GM12878 (cell line): Measurements from ENCODE around the gene SH3GL2. TPM values are rescaled to one million over a fixed set of nuclear protein-coding genes. Genes with fewer than 3 reads are reported as not detected.

Source experiments
- ATAC-seq: fragments of 200-7000 bp; cut with Tn5 transposase; 3 replicates; pipeline ENCODE4 v1.9.1; 2020; ENCODE audit warnings: mild to moderate bottlenecking, moderate library complexity
- BruUV-seq: library from RNA; stranded (reverse); fragments of 400-500 nt; replicated peaks from 2 replicates; lab custom pipeline; 2021; lab: Mats Ljungman, UMichigan
- CTCF ChIA-PET: fragments of 300-600 bp; sonication (Branson Sonifier 250); formaldehyde crosslinking; extraction: SDS; loops from one replicate; lab custom pipeline; 2021; ENCODE audit warnings: inconsistent platforms; lab: Yijun Ruan, JAX
- POLR2A ChIA-PET: fragments of 350-600 bp; formaldehyde crosslinking; extraction: SDS; loops from one replicate; lab custom pipeline; 2021; ENCODE audit warnings: inconsistent platforms; lab: Charles Lee
- RAD21 ChIA-PET: fragments of 300-600 bp; sonication (Branson Sonifier 250); formaldehyde crosslinking; loops from one replicate; lab custom pipeline; 2023; ENCODE audit warnings: antibody characterized with exemption; ENCODE audit not compliant: unreplicated experiment; lab: Charles Lee
- SMC1A ChIA-PET: fragments of 300-600 bp; sonication (Branson Sonifier 250); formaldehyde crosslinking; loops from one replicate; lab custom pipeline; 2023; ENCODE audit not compliant: unreplicated experiment, uncharacterized antibody; lab: Charles Lee
- DNase-seq: peaks from one replicate; pipeline ENCODE4 v3.0.0-alpha.2; 2011; ENCODE audit warnings: low read depth, low spot score
- FAIRE-seq: peaks from 3 replicates; lab custom pipeline; 2011; peaks lifted over from hg19 to GRCh38; lab: Jason Lieb, UNC
- H2AFZ ChIP-seq: 2 replicates; pipeline ENCODE4 v1.6.0; 2011; ENCODE audit warnings: low read depth, low read length, control low read depth; ENCODE audit not compliant: control insufficient read depth
- H3K27ac ChIP-seq: 2 replicates; pipeline ENCODE4 v1.5.1; 2011; ENCODE audit warnings: control low read depth; ENCODE audit not compliant: control insufficient read depth, insufficient read depth
- H3K27me3 ChIP-seq, 2 experiments: replicated peaks in 1 of 2; 2 replicates each; pipeline versions ENCODE4 v1.6.0 to v1.6.1; 2011; ENCODE audit warnings: low read length in 1 of 2; ENCODE audit not compliant: control insufficient read depth in 2 of 2, insufficient read depth in 2 of 2
- H3K36me3 ChIP-seq, 2 experiments: 2 replicates each; pipeline ENCODE4 v1.5.1; 2011; ENCODE audit warnings: low read length in 1 of 2; ENCODE audit not compliant: control insufficient read depth in 2 of 2, insufficient read depth in 2 of 2
- H3K4me1 ChIP-seq: 2 replicates; pipeline ENCODE4 v1.6.1; 2011; ENCODE audit warnings: mild to moderate bottlenecking, low read length, moderate library complexity, mixed read lengths; ENCODE audit not compliant: control insufficient read depth, insufficient read depth
- H3K4me2 ChIP-seq: 2 replicates; pipeline ENCODE4 v1.6.0; 2011; ENCODE audit warnings: control low read depth; ENCODE audit not compliant: control insufficient read depth, insufficient read depth
- H3K4me3 ChIP-seq: fragments of 200-600 bp; sonication (generic); 2 replicates; pipeline ENCODE4 v1.5.1; 2016
- H3K79me2 ChIP-seq: 2 replicates; pipeline ENCODE4 v1.6.0; 2011; ENCODE audit warnings: low read length; ENCODE audit not compliant: control insufficient read depth, insufficient read depth
- H3K9ac ChIP-seq: 2 replicates; pipeline ENCODE4 v1.8.0; 2011; ENCODE audit warnings: low read length, control low read depth, mixed read lengths; ENCODE audit not compliant: control insufficient read depth, insufficient read depth
- H3K9me3 ChIP-seq: replicated peaks from 3 replicates; pipeline ENCODE4 v1.5.1; 2011; ENCODE audit warnings: mild to moderate bottlenecking, low read length; ENCODE audit not compliant: control insufficient read depth, insufficient read depth
- H4K20me1 ChIP-seq: 2 replicates; pipeline ENCODE4 v1.6.0; 2011; ENCODE audit not compliant: control insufficient read depth, insufficient read depth
- ASH2L ChIP-seq: fragments of 300-600, 200-600 bp; sonication (generic); IDR thresholded peaks from 2 replicates; pipeline ENCODE4 v1.6.1; 2017; ENCODE audit warnings: low read depth, mild to moderate bottlenecking, borderline replicate concordance
- BRCA1 ChIP-seq: IDR thresholded peaks from 2 replicates; pipeline ENCODE4 v1.6.1; 2011; ENCODE audit warnings: low read depth, low read length, improper control_type of control experiment
- CBX3 ChIP-seq: fragments of 200-600 bp; sonication (generic); IDR thresholded peaks from 2 replicates; pipeline ENCODE4 v1.6.1; 2016; ENCODE audit warnings: low read depth, borderline replicate concordance
- CREB1 ChIP-seq: IDR thresholded peaks from 2 replicates; pipeline ENCODE4 v1.6.1; 2012; ENCODE audit warnings: low read depth, mild to moderate bottlenecking, inconsistent platforms
- EP300 ChIP-seq, 2 experiments: fragments of 150-350 bp in 1 of 2; IDR thresholded peaks; 2 replicates each; pipeline ENCODE4 v1.6.1; 2011 to 2012; ENCODE audit warnings: low read depth in 2 of 2, low read length in 2 of 2, borderline replicate concordance in 1 of 2, improper control_type of control experiment in 1 of 2, inconsistent platforms in 1 of 2; ENCODE audit not compliant: control insufficient read depth in 1 of 2
- GATAD2B ChIP-seq: fragments of 450-650 bp; conservative IDR thresholded peaks from 2 replicates; pipeline ENCODE4 v1.6.1; 2017; ENCODE audit warnings: low read depth, mild to moderate bottlenecking, moderate library complexity
- HCFC1 ChIP-seq: fragments of 150-350 bp; IDR thresholded peaks from 2 replicates; pipeline ENCODE4 v1.6.1; 2014; ENCODE audit warnings: low read length
- HDAC6 ChIP-seq: fragments of 200-600 bp; sonication (generic); IDR thresholded peaks from one replicate; pipeline ENCODE4 v1.8.0; 2017; ENCODE audit warnings: antibody characterized with exemption; ENCODE audit not compliant: unreplicated experiment
- NR2C1 ChIP-seq: fragments of 450-650 bp; IDR thresholded peaks from 2 replicates; pipeline ENCODE4 v1.6.1; 2017; ENCODE audit warnings: antibody characterized with exemption, mild to moderate bottlenecking, moderate library complexity
- NR2C2 ChIP-seq: IDR thresholded peaks from 2 replicates; pipeline ENCODE4 v1.6.1; 2011; ENCODE audit warnings: borderline replicate concordance, low read depth; ENCODE audit not compliant: control insufficient read depth, insufficient read length
- NRF1 ChIP-seq: conservative IDR thresholded peaks from 2 replicates; pipeline ENCODE4 v1.6.1; 2011; ENCODE audit warnings: mild to moderate bottlenecking, low read depth, low read length, improper control_type of control experiment
- POU2F2 ChIP-seq: IDR thresholded peaks from 3 replicates; pipeline ENCODE4 v1.6.1; 2011; ENCODE audit warnings: low read depth, mild to moderate bottlenecking, low read length, borderline replicate concordance
- RB1 ChIP-seq: fragments of 450-650 bp; formaldehyde crosslinking; IDR thresholded peaks from 2 replicates; pipeline ENCODE4 v1.6.1; 2017; ENCODE audit warnings: mild to moderate bottlenecking, borderline replicate concordance
- TCF7 ChIP-seq: IDR thresholded peaks from 2 replicates; pipeline ENCODE4 v1.6.1; 2014; ENCODE audit warnings: antibody characterized with exemption, borderline replicate concordance
- ZNF592 ChIP-seq: fragments of 450-650 bp; IDR thresholded peaks from 2 replicates; pipeline ENCODE4 v1.6.1; 2017; ENCODE audit warnings: mild to moderate bottlenecking, moderate library complexity
- WGBS: methylation state at CpG from one replicate; pipeline ENCODE4 v1.1.6; 2016; ENCODE audit warnings: low lambda C conversion rate; ENCODE audit not compliant: insufficient replicate concordance, insufficient coverage; ENCODE audit errors: missing lambda C conversion rate; 5-methylcytosine and 5-hydroxymethylcytosine counted together
- in situ Hi-C: fragments of 300-500 bp; cut with MboI; formaldehyde crosslinking; loops from 9 replicates; pipeline ENCODE4 v1.14.3; 2018; ENCODE audit warnings: mixed read lengths
- intact Hi-C: fragments of 100-400 bp; cut with micrococcal nuclease; formaldehyde crosslinking; loops from one replicate; pipeline ENCODE4 v1.14.2; 2022; ENCODE audit not compliant: unreplicated experiment
- polyA plus RNA-seq, 11 experiments: library from polyadenylated mRNA; depleted of rRNA in 4 of 11; unstranded in 6 of 11; stranded (reverse) in 5 of 11; fragments of >200 nt; fragmentation: Nextera tagmentation in 4 of 11; fragmentation: Illumina TruSeq in 1 of 11; extraction: Ambion mirVana in 4 of 11; extraction: Trizol in 1 of 11; gene quantifications; 1 replicate in 1 of 11; 2 replicates in 10 of 11; pipeline versions ENCODE4 v1.2.1 to v1.2.3, GENCODE V29; 2011 to 2016; ENCODE audit warnings: inconsistent platforms in 2 of 11, missing spikeins in 2 of 11, low read depth in 1 of 11
- total RNA-seq, 4 experiments: library from RNA; depleted of rRNA in 3 of 4; stranded (reverse); fragments of >200 nt in 3 of 4; fragmentation: Illumina TruSeq in 1 of 4; extraction: Trizol in 1 of 4; gene quantifications; 2 replicates each; pipeline versions ENCODE4 v1.2.1 to v1.2.3, GENCODE V29; 2013 to 2021
- TF ChIP-seq, protein P1 (sequence below): fragments of 450-650 bp; IDR thresholded peaks from 2 replicates; pipeline ENCODE4 v1.6.1; 2017; ENCODE audit warnings: mild to moderate bottlenecking
- TF ChIP-seq, protein P2 (sequence below): fragments of 450-650 bp; IDR thresholded peaks from 2 replicates; pipeline ENCODE4 v1.6.1; 2016; ENCODE audit warnings: mild to moderate bottlenecking

Gene SH3GL2
- total and polyA plus RNA-seq, 10 of the 15 experiments (the other 5 are each of a cell fraction or from before 2014, with no cell fraction given) = not detected

DNA sequence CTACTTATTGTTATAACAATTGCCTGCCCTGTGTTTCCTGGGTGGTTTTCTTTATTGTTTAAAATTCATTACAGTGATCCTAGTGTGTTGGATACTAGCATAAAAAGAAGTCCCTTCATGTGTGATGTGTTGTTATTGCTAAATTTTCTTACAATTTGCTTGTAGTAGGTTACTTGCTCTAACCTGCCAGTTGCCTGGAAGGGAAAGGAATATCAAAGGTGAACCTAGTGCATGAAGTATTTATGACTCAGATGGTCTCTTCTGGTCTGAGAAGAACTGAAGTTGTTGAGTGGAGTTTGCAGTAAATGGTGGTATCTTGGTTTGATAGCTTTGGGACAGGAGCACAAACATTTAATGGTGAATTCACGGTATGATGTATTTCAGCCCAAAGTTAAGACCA is 58.0 kb downstream of the SH3GL2 start:
- no peak overlapping the region for H3K4me3 ChIP-seq
- H3K27me3 ChIP-seq = no peaks in the 10 kb centered on the region
- ChIA-PET SMC1A (no interaction called here), POLR2A (no interaction called here), RAD21 (no interaction called here), CTCF (no interaction called here)
- H3K9me3 ChIP-seq = no peaks in the 10 kb centered on the region
- no TSS peak for BruUV-seq
- no peak overlapping the region for H3K4me2 ChIP-seq
- H4K20me1 ChIP-seq = no peaks in the 10 kb centered on the region
- 0% methylated on average over 1 of the region's 1 CpG for WGBS
- no peaks in the 10 kb centered on the region for H3K36me3 ChIP-seq
- no peak for DNase-seq
- no peaks in the 10 kb centered on the region for H3K4me1 ChIP-seq
- no peaks in the 10 kb centered on the region for H3K79me2 ChIP-seq
- no peak overlapping the region for H3K27ac ChIP-seq
- H3K9ac ChIP-seq = no peak overlapping the region
- no peak overlapping the region for H2AFZ ChIP-seq
- FAIRE-seq = no peak
- in situ Hi-C loops (no loop called here), intact Hi-C loops (no loop called here)
- ATAC-seq = no peak
- TF ChIP-seq BRCA1 (no peak), TCF7 (no peak), NR2C2 (no peak), ASH2L (no peak), ZNF592 (no peak), NRF1 (no peak), RB1 (no peak), EP300 (IDR thresholded peaks at IDR 0.05; ENCODE audit: borderline replicate concordance in 1 of 2, control insufficient read depth in 1 of 2, low read depth in 2 of 2, low read length in 2 of 2) (no peak), GATAD2B (no peak), HDAC6 (no peak), CBX3 (no peak), NR2C1 (no peak), HCFC1 (no peak), POU2F2 (no peak), CREB1 (no peak)
- TF ChIP-seq, protein P1, sequence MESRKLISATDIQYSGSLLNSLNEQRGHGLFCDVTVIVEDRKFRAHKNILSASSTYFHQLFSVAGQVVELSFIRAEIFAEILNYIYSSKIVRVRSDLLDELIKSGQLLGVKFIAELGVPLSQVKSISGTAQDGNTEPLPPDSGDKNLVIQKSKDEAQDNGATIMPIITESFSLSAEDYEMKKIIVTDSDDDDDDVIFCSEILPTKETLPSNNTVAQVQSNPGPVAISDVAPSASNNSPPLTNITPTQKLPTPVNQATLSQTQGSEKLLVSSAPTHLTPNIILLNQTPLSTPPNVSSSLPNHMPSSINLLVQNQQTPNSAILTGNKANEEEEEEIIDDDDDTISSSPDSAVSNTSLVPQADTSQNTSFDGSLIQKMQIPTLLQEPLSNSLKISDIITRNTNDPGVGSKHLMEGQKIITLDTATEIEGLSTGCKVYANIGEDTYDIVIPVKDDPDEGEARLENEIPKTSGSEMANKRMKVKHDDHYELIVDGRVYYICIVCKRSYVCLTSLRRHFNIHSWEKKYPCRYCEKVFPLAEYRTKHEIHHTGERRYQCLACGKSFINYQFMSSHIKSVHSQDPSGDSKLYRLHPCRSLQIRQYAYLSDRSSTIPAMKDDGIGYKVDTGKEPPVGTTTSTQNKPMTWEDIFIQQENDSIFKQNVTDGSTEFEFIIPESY = no peak
- TF ChIP-seq, protein P2, sequence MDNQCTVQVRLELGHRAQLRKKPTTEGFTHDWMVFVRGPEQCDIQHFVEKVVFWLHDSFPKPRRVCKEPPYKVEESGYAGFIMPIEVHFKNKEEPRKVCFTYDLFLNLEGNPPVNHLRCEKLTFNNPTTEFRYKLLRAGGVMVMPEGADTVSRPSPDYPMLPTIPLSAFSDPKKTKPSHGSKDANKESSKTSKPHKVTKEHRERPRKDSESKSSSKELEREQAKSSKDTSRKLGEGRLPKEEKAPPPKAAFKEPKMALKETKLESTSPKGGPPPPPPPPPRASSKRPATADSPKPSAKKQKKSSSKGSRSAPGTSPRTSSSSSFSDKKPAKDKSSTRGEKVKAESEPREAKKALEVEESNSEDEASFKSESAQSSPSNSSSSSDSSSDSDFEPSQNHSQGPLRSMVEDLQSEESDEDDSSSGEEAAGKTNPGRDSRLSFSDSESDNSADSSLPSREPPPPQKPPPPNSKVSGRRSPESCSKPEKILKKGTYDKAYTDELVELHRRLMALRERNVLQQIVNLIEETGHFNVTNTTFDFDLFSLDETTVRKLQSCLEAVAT = no peak
